Stimulated activated memory B cell treated with anti-CD40 and anti-IgM and Interleukin-4, amounts not matched to agents 10 μg/mL and 1 μg/mL and 100 μg/mL, for 72 hours (primary cell): ENCODE results near the gene TRANK1.

ENCODE experiments used
- ATAC-seq: fragments of 150-1000 bp; cut with Tn5 transposase; 2 replicates; pipeline ENCODE4 v1.10.0; 2021
- H3K27ac Mint-ChIP-seq: one replicate; pipeline ENCODE4 v1.8.0; 2022; ENCODE audit warnings: mild to moderate bottlenecking, mixed read lengths
- H3K27me3 Mint-ChIP-seq: one replicate; pipeline ENCODE4 v1.8.0; 2022; ENCODE audit warnings: mixed read lengths
- H3K36me3 Mint-ChIP-seq: one replicate; pipeline ENCODE4 v1.8.0; 2022; ENCODE audit warnings: mixed read lengths
- H3K4me1 Mint-ChIP-seq: one replicate; pipeline ENCODE4 v1.8.0; 2022; ENCODE audit warnings: mixed read lengths
- H3K4me3 Mint-ChIP-seq: one replicate; pipeline ENCODE4 v1.8.0; 2022; ENCODE audit warnings: mild to moderate bottlenecking, moderate library complexity, mixed read lengths
- H3K9me3 Mint-ChIP-seq: one replicate; pipeline ENCODE4 v1.8.0; 2022; ENCODE audit warnings: mixed read lengths

Gene TRANK1

DNA sequence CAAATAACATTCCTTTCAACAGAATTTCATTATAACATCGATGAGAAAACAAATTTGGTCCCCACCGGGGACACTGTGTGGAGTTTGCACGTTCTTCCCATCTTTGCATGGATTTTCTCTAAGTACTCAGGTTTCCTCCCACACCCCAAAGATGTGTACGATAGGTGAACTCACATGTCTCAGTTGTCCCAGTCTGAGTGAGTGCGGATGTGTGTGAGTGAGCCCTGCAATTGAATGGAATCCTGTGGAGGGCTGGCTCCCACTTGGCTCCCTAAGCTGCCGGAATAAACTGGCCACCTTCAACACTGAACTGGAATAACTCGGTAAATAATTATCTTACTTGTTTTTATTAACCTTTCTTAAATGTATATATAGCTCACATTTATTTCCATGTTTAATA lies 77.0 kb downstream of the TRANK1 start:
- H3K4me3 Mint-ChIP-seq: no peak overlapping the region
- H3K36me3 Mint-ChIP-seq: peaks cover 40% of the 10 kb centered on the region
- no peaks in the 10 kb centered on the region for H3K9me3 Mint-ChIP-seq
- peaks cover 37% of the 10 kb centered on the region for H3K4me1 Mint-ChIP-seq
- H3K27ac Mint-ChIP-seq: no peak overlapping the region
- H3K27me3 Mint-ChIP-seq: no peaks in the 10 kb centered on the region
- no peak for ATAC-seq

DNA sequence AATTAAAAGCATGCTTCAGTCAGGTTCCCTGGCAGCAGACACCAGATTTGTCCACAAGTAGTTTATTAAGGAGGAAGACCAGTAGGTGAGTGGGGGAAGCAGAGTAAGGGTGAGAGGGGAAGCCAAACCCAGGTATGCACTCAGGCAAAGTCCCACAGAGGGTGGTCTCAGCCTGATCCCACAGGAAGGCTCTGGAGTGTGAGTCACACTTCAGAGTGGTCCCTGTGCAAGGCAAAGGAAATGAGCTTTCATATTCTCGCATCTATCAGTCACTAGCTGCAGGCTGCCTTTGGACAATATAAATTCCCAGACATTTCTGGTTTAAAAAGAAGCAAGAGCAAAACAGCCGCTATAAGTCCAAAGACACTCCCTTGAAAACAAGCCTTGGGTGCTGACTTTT lies 78.5 kb downstream of the TRANK1 start:
- peaks cover 36% of the 10 kb centered on the region for H3K36me3 Mint-ChIP-seq
- H3K4me1 Mint-ChIP-seq: peaks cover 27% of the 10 kb centered on the region

GRCh38 chr3:36864180-36865053 lies 80.4 kb downstream of the TRANK1 start:
- H3K27ac Mint-ChIP-seq: no peak overlapping the region
- H3K36me3 Mint-ChIP-seq: peaks cover 45% of the 10 kb centered on the region
- no peak for ATAC-seq
- no peak overlapping the region for H3K4me3 Mint-ChIP-seq
- peaks cover 27% of the 10 kb centered on the region for H3K4me1 Mint-ChIP-seq
- H3K27me3 Mint-ChIP-seq: no peaks in the 10 kb centered on the region
- H3K9me3 Mint-ChIP-seq: no peaks in the 10 kb centered on the region

More for the DNA sequence above, 78.5 kb downstream of the TRANK1 start:
- Mint-ChIP-seq H3K4me3 (no peak overlapping the region), H3K9me3 (no peaks in the 10 kb centered on the region), H3K27ac (peak overlapping the region; percentile 61), H3K27me3 (no peaks in the 10 kb centered on the region)
- ATAC-seq: no peak

- Mint-ChIP-seq H3K36me3 (peaks cover 63% of the 10 kb centered on the region), H3K27ac (no peak overlapping the region), H3K4me3 (no peak overlapping the region), H3K4me1 (peaks cover 20% of the 10 kb centered on the region), H3K27me3 (no peaks in the 10 kb centered on the region), H3K9me3 (no peaks in the 10 kb centered on the region)
- no peak for ATAC-seq
These were observed 82.6 kb downstream of the TRANK1 start for GRCh38 chr3:36862076-36862755.

GRCh38 chr3:36859494-36859893 lies 85.4 kb downstream of the TRANK1 start:
- Mint-ChIP-seq H3K9me3 (no peaks in the 10 kb centered on the region), H3K4me3 (no peak overlapping the region), H3K4me1 (peaks cover 4% of the 10 kb centered on the region), H3K27ac (no peak overlapping the region), H3K27me3 (no peaks in the 10 kb centered on the region), H3K36me3 (peaks cover 71% of the 10 kb centered on the region)
- no peak for ATAC-seq

- H3K27ac Mint-ChIP-seq: no peak overlapping the region
- no peaks in the 10 kb centered on the region for H3K9me3 Mint-ChIP-seq
- peaks cover 2% of the 10 kb centered on the region for H3K4me1 Mint-ChIP-seq
- no peaks in the 10 kb centered on the region for H3K27me3 Mint-ChIP-seq
- peaks cover 64% of the 10 kb centered on the region for H3K36me3 Mint-ChIP-seq
- ATAC-seq: no peak
- H3K4me3 Mint-ChIP-seq: no peak overlapping the region
These were observed 92.8 kb downstream of the TRANK1 start for GRCh38 chr3:36852071-36852470.

- H3K27me3 Mint-ChIP-seq: no peaks in the 10 kb centered on the region
- no peak overlapping the region for H3K4me3 Mint-ChIP-seq
- no peak for ATAC-seq
- no peaks in the 10 kb centered on the region for H3K9me3 Mint-ChIP-seq
- no peak overlapping the region for H3K27ac Mint-ChIP-seq
- peaks cover 62% of the 10 kb centered on the region for H3K36me3 Mint-ChIP-seq
- peaks cover 12% of the 10 kb centered on the region for H3K4me1 Mint-ChIP-seq
These were observed 94.1 kb downstream of the TRANK1 start for GRCh38 chr3:36850743-36851142.

DNA sequence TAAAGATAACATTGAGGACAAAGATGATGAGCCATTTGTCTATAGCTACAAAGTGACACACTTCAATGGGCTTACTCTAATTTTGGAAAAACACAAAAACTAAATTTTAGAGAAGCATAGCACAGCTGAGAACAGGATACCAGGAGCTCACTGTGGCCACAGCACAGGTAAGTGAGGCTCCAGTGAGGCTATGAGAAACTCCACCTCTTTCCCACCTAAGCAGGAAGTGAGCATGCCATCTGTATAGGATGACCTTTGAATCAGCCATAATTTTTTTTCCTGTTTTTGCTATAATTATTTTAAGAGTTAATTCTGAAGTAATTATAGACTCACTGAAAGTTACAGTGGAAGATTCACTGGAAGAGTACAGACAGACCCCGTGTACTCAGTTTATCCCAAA lies 98.4 kb downstream of the TRANK1 start:
- H3K27ac Mint-ChIP-seq: peak overlapping the region; percentile 44
- peaks cover 58% of the 10 kb centered on the region for H3K36me3 Mint-ChIP-seq

GRCh38 chr3:36843065-36844051 lies 101.5 kb downstream of the TRANK1 start:
- Mint-ChIP-seq H3K27me3 (no peaks in the 10 kb centered on the region), H3K4me3 (no peak overlapping the region), H3K4me1 (peaks cover 24% of the 10 kb centered on the region), H3K9me3 (peaks cover 3% of the 10 kb centered on the region), H3K27ac (peak overlapping the region; percentile 51), H3K36me3 (peaks cover 62% of the 10 kb centered on the region)
- peak; percentile 48 for ATAC-seq

More for the DNA sequence above, 98.4 kb downstream of the TRANK1 start:
- Mint-ChIP-seq H3K4me3 (no peak overlapping the region), H3K4me1 (peaks cover 24% of the 10 kb centered on the region), H3K9me3 (peaks cover 2% of the 10 kb centered on the region), H3K27me3 (no peaks in the 10 kb centered on the region)
- ATAC-seq: peak; percentile 66

DNA sequence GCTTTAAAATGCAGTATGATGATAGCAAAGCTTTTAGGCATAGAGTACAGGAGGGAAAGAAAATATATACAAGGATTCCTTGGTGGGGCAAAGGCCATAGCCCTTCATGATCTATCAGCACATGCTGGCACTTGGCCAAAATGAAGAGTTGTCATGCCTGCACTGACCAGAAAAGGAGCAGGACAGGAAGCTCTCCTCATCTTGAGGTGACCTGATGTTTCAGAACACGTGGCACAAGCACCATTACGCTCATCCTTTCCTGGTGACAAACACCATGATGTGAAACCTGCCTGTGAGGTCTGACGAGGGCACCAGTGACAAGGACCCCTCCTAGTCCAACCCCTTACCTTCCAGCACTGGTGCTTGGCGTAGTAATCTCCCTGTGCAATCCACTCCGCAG lies 102.6 kb downstream of the TRANK1 start:
- Mint-ChIP-seq H3K27ac (no peak overlapping the region), H3K4me3 (no peak overlapping the region), H3K27me3 (no peaks in the 10 kb centered on the region), H3K36me3 (peaks cover 62% of the 10 kb centered on the region), H3K4me1 (peaks cover 24% of the 10 kb centered on the region), H3K9me3 (peaks cover 3% of the 10 kb centered on the region)
- ATAC-seq: no peak

DNA sequence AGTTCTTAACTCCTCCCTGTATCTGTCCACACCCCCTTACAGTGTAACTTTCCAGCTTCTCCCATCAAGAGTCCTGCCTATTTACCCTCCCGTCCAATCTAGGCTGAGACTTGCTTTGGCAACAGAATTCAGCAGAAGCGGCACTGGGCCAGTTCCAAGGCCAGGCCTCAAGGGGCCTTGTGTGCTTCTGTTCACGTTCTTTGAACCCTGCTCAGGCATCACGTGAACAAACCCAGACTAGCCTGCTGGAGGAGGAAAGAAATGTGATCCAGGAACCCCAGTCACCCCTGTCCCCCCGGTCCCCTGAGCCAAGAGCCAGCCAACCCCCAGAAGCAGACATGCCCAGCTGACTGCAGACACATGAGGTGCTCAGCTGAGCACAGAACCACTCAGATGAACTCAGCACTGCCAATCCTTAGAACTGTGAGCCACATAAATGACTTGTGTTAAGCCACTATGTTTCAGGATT lies 104.4 kb downstream of the TRANK1 start:
- Mint-ChIP-seq H3K36me3 (peaks cover 55% of the 10 kb centered on the region), H3K4me1 (peaks cover 11% of the 10 kb centered on the region), H3K27ac (no peak overlapping the region), H3K4me3 (no peak overlapping the region), H3K27me3 (no peaks in the 10 kb centered on the region), H3K9me3 (peaks cover 3% of the 10 kb centered on the region)
- ATAC-seq: no peak

- peaks cover 57% of the 10 kb centered on the region for H3K36me3 Mint-ChIP-seq
- H3K9me3 Mint-ChIP-seq: peaks cover 3% of the 10 kb centered on the region
- peak overlapping the region; percentile 1 for H3K27ac Mint-ChIP-seq
- H3K27me3 Mint-ChIP-seq: no peaks in the 10 kb centered on the region
- no peaks in the 10 kb centered on the region for H3K4me1 Mint-ChIP-seq
- no peak for ATAC-seq
- no peak overlapping the region for H3K4me3 Mint-ChIP-seq
These were observed 107.8 kb downstream of the TRANK1 start for GRCh38 chr3:36837089-36837488.

- Mint-ChIP-seq H3K27me3 (no peaks in the 10 kb centered on the region), H3K36me3 (peaks cover 56% of the 10 kb centered on the region), H3K4me3 (no peak overlapping the region), H3K27ac (no peak overlapping the region), H3K4me1 (no peaks in the 10 kb centered on the region), H3K9me3 (no peaks in the 10 kb centered on the region)
- no peak for ATAC-seq
These were observed 111.6 kb downstream of the TRANK1 start for GRCh38 chr3:36833160-36833814.

DNA sequence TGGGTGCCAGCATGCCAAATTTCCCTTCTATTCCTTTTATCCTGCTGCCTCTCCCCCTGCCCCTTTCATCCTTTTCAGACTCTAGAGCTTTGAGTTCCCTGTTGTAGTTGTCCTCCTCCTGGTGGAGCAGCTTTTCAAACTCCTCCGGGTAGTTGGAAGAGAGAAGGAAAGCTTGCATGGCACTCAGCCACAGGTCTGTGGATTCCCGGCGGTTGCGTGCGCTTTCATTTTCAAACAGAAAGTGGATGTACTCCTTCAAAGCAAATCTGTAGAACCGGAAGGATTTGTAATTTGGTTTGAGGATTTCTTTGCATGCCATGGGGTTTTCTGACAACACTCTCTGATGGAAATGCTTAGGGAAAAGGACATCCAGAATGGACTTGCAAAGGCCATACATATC lies 112.4 kb downstream of the TRANK1 start:
- no peak overlapping the region for H3K27ac Mint-ChIP-seq
- peaks cover 64% of the 10 kb centered on the region for H3K36me3 Mint-ChIP-seq
- H3K9me3 Mint-ChIP-seq: no peaks in the 10 kb centered on the region
- no peaks in the 10 kb centered on the region for H3K4me1 Mint-ChIP-seq
- H3K27me3 Mint-ChIP-seq: no peaks in the 10 kb centered on the region
- H3K4me3 Mint-ChIP-seq: no peak overlapping the region
- no peak for ATAC-seq
